HepG2 (cell line): Measurements from ENCODE around the gene SPARC. TPM values are rescaled to one million over a fixed set of nuclear protein-coding genes. Genes with fewer than 3 reads are reported as not detected.

Experiments used
- ATAC-seq: fragments of 200-7000 bp; cut with Tn5 transposase; 3 replicates; pipeline ENCODE4 v1.9.1; 2020; ENCODE audit warnings: mild to moderate bottlenecking, moderate library complexity
- BruUV-seq: library from RNA; stranded (reverse); fragments of 400-500 nt; replicated peaks from 2 replicates; lab custom pipeline; 2021; lab: Mats Ljungman, UMichigan
- CTCF ChIA-PET: fragments of 300-600 bp; formaldehyde crosslinking; extraction: SDS; loops from one replicate; lab custom pipeline; 2021; ENCODE audit warnings: low total read pairs, inconsistent platforms, low intra/inter-chr PET ratio; lab: Yijun Ruan, JAX
- POLR2A ChIA-PET: fragments of 350-600 bp; sonication (Branson Sonifier 250); formaldehyde crosslinking; loops from one replicate; lab custom pipeline; 2020; ENCODE audit warnings: antibody characterized with exemption, inconsistent platforms; lab: Yijun Ruan, JAX
- DNase-seq: peaks from one replicate; pipeline ENCODE4 v3.0.0-alpha.2; 2015; ENCODE audit warnings: low spot score
- FAIRE-seq: peaks from 3 replicates; lab custom pipeline; 2011; peaks lifted over from hg19 to GRCh38; lab: Jason Lieb, UNC
- H2AFZ ChIP-seq: one replicate; pipeline ENCODE4 v1.6.1; 2011; ENCODE audit warnings: low read length, inconsistent platforms
- H3K27ac ChIP-seq: fragments of 300-600 bp; 3 replicates; pipeline ENCODE4 v1.8.0; 2011; ENCODE audit warnings: mixed run types, mild to moderate bottlenecking, mixed read lengths, low read length, inconsistent platforms; ENCODE audit not compliant: insufficient read depth; ENCODE audit errors: extremely low read length
- H3K27me3 ChIP-seq, 2 experiments: fragments of 200-600 bp in 1 of 2; 2 replicates in 1 of 2; 3 replicates in 1 of 2; pipeline versions ENCODE4 v1.6.0 to v1.8.0; 2011; ENCODE audit warnings: low read length in 2 of 2, mild to moderate bottlenecking in 2 of 2, moderate library complexity in 2 of 2, inconsistent platforms in 1 of 2; ENCODE audit not compliant: insufficient read depth in 2 of 2, control insufficient read depth in 1 of 2
- H3K36me3 ChIP-seq, 2 experiments: fragments of 200-600 bp in 1 of 2; replicated peaks in 1 of 2; 2 replicates in 1 of 2; 3 replicates in 1 of 2; pipeline versions ENCODE4 v1.5.1 to v1.8.0; 2011; ENCODE audit warnings: low read length in 2 of 2, inconsistent platforms in 1 of 2; ENCODE audit not compliant: insufficient read depth in 2 of 2, control insufficient read depth in 1 of 2
- H3K4me1 ChIP-seq: 2 replicates; pipeline ENCODE4 v1.5.1; 2012; ENCODE audit warnings: low read length, inconsistent platforms; ENCODE audit not compliant: insufficient read depth
- H3K4me2 ChIP-seq: 2 replicates; pipeline ENCODE4 v1.6.0; 2011; ENCODE audit warnings: low read depth, low read length, inconsistent platforms
- H3K4me3 ChIP-seq, 3 experiments: fragments of 200-600 bp in 1 of 3; sonication (generic), shearing (Covaris generic) in 1 of 3; replicated peaks in 1 of 3; 2 replicates each; pipeline ENCODE4 v1.5.1; 2011 to 2016; ENCODE audit warnings: low read length in 3 of 3, inconsistent platforms in 2 of 3, low read depth in 2 of 3, mild to moderate bottlenecking in 2 of 3, control low read depth in 1 of 3, mixed read lengths in 1 of 3; ENCODE audit not compliant: insufficient read depth in 1 of 3
- H3K79me2 ChIP-seq: one replicate; pipeline ENCODE4 v1.6.1; 2011; ENCODE audit warnings: low read length, inconsistent platforms; ENCODE audit not compliant: insufficient read depth
- H3K9ac ChIP-seq: 2 replicates; pipeline ENCODE4 v1.6.0; 2011; ENCODE audit warnings: mild to moderate bottlenecking, low read depth, low read length, inconsistent platforms; ENCODE audit not compliant: insufficient read depth
- H3K9me3 ChIP-seq: 2 replicates; pipeline ENCODE4 v1.5.1; 2012; ENCODE audit warnings: mild to moderate bottlenecking, low read length
- H4K20me1 ChIP-seq: 2 replicates; pipeline ENCODE4 v1.6.0; 2011; ENCODE audit warnings: inconsistent platforms, mild to moderate bottlenecking, low read length, moderate library complexity; ENCODE audit not compliant: insufficient read depth
- ETV5 ChIP-seq: IDR thresholded peaks from 2 replicates; pipeline ENCODE4 v1.6.1; 2018; ENCODE audit warnings: missing biosample characterization, missing genetic modification reagents, inconsistent platforms, borderline replicate concordance
- FOXK1 ChIP-seq: sonication (generic); formaldehyde crosslinking; IDR thresholded peaks from 2 replicates; pipeline ENCODE4 v1.4.0; 2020; ENCODE audit warnings: low read depth, missing genetic modification reagents, borderline replicate concordance
- HNRNPK ChIP-seq: fragments of 200-400 bp; formaldehyde crosslinking; IDR thresholded peaks from 2 replicates; pipeline ENCODE4 v1.6.1; 2018; ENCODE audit warnings: low read length, low read depth, moderate library complexity, mild to moderate bottlenecking; ENCODE audit not compliant: poor library complexity, severe bottlenecking
- KLF16 ChIP-seq, 2 experiments: sonication (generic) in 1 of 2; formaldehyde crosslinking in 1 of 2; IDR thresholded peaks; 2 replicates each; pipeline versions ENCODE4 v1.6.1 to v1.8.0; 2016 to 2023; ENCODE audit warnings: missing genetic modification reagents in 2 of 2, missing compliant biosample characterization in 1 of 2
- REPIN1 ChIP-seq: sonication (generic); formaldehyde crosslinking; IDR thresholded peaks from 2 replicates; pipeline ENCODE4 v1.8.0; 2022; ENCODE audit warnings: missing genetic modification reagents, low read depth, mild to moderate bottlenecking, borderline replicate concordance
- RORA ChIP-seq: sonication (generic); formaldehyde crosslinking; IDR thresholded peaks from 2 replicates; pipeline ENCODE4 v1.5.0; 2020; ENCODE audit warnings: mild to moderate bottlenecking, missing genetic modification reagents, moderate library complexity
- STAT5B ChIP-seq: sonication (generic); formaldehyde crosslinking; IDR thresholded peaks from 2 replicates; pipeline ENCODE4 v1.4.0; 2020; ENCODE audit warnings: missing genetic modification reagents
- TEAD3 ChIP-seq: optimal IDR thresholded peaks from 2 replicates; pipeline ENCODE3; 2016; ENCODE audit warnings: borderline replicate concordance
- YEATS2 ChIP-seq: sonication (generic); formaldehyde crosslinking; IDR thresholded peaks from 2 replicates; pipeline ENCODE4 v1.4.0; 2020; ENCODE audit warnings: missing genetic modification reagents, borderline replicate concordance
- ZNF143 ChIP-seq: sonication (generic); formaldehyde crosslinking; IDR thresholded peaks from 2 replicates; pipeline ENCODE4 v1.4.0; 2020; ENCODE audit warnings: missing genetic modification reagents
- ZNF432 ChIP-seq: sonication (generic); formaldehyde crosslinking; IDR thresholded peaks from 2 replicates; pipeline ENCODE4 v1.5.0; 2020; ENCODE audit warnings: missing genetic modification reagents, mild to moderate bottlenecking, borderline replicate concordance
- ZNF614 ChIP-seq: IDR thresholded peaks from 2 replicates; pipeline ENCODE4 v1.6.1; 2018; ENCODE audit warnings: missing biosample characterization, missing genetic modification reagents, inconsistent platforms, borderline replicate concordance
- WGBS: methylation state at CpG from one replicate; pipeline ENCODE4 v1.1.6; 2017; ENCODE audit warnings: low lambda C conversion rate; 5-methylcytosine and 5-hydroxymethylcytosine counted together
- in situ Hi-C: cut with HindIII; loops from 2 replicates; pipeline ENCODE4 v1.10.0; 2017; ENCODE audit warnings: low pct_unique_long_range_greater_than_20kb; ENCODE audit not compliant: extremely low pct_ligation_motif_present
- intact Hi-C: fragments of 100-400 bp; cut with micrococcal nuclease; formaldehyde crosslinking; loops from one replicate; pipeline ENCODE4 v1.10.0; 2022; ENCODE audit not compliant: unreplicated experiment
- polyA plus RNA-seq, 8 experiments: library from polyadenylated mRNA; depleted of rRNA in 3 of 8; stranded (reverse) in 7 of 8; unstranded in 1 of 8; fragments of >200 nt; fragmentation: Illumina TruSeq in 4 of 8; extraction: Trizol in 4 of 8; gene quantifications; 2 replicates each; pipeline versions ENCODE4 v1.2.1 to v1.2.3, GENCODE V29; 2011 to 2016; ENCODE audit warnings: low read depth in 4 of 8, missing spikeins in 1 of 8, mixed read lengths in 1 of 8; ENCODE audit not compliant: insufficient read depth in 1 of 8
- total RNA-seq, 5 experiments: library from RNA; depleted of rRNA; stranded (reverse); fragments of >200 nt; fragmentation: Illumina TruSeq; extraction: Trizol; gene quantifications; 2 replicates each; pipeline ENCODE4 v1.2.3, GENCODE V29; 2016; ENCODE audit warnings: low read depth in 1 of 5
- TF ChIP-seq, protein P1 (sequence below): sonication (generic); formaldehyde crosslinking; IDR thresholded peaks from 2 replicates; pipeline ENCODE4 v1.4.0; 2020; ENCODE audit warnings: missing genetic modification reagents
- TF ChIP-seq, protein P2 (sequence below): sonication (generic); formaldehyde crosslinking; IDR thresholded peaks from 2 replicates; pipeline ENCODE4 v1.5.0; 2020; ENCODE audit warnings: mild to moderate bottlenecking, missing genetic modification reagents
- TF ChIP-seq, protein P3 (sequence below): IDR thresholded peaks from 2 replicates; pipeline ENCODE4 v1.6.1; 2016; ENCODE audit warnings: low read depth, borderline replicate concordance
- TF ChIP-seq, protein P4 (sequence below): sonication (generic); formaldehyde crosslinking; IDR thresholded peaks from 2 replicates; pipeline ENCODE4 v1.5.0; 2020; ENCODE audit warnings: missing genetic modification reagents

SPARC gene
- total and polyA plus RNA-seq, 2 of the 13 experiments (the other 11 are each of a cell fraction or from before 2014, with no cell fraction given): 76.7 to 192 TPM

DNA sequence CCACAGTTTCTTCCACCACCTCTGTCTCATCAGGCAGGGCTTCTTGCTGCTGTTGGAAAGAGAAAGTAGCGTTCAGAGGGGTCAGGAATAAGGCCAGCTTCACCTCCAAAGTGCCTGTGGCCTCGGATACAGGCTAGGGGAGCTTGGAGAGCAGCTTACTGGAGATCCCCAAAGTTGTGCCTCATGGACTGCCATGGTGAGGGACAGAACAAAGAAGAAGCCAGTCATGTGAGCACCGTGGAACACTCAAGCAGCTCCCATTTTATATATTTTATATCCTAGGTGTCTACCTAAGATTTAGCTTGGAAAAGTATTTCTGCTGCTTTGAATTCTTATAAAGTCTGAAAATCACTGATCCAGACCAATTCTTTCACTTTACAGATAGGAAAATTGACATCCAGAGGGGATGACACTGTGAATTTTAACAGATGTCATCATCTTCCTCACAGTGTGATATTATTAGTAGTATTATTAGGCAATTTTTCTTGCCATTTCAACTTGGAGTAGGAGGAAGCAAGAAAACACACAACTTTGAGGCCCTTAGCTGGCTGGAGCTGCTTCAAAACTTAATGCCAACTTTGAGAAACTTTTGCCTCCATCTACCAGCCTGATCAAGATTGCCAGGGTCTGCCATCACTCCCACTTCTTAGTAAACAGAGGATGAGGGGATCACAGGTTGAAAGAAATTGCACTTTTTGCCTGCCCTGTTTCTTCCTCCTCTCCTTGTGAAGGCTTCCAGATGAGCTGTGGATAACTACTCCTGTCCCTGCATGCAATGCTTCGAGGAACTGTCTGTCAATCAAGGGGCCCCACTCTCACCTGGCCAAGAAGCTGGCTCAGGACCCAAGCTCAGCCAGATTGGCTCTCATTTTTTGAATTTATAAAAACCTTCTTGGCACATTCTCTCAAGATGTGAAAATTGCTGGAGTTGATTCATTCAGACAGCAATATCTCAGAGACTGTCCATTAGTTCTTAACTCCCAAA is 11.8 kb downstream of the SPARC start:
- Histone ChIP-seq H4K20me1 (no peaks in the 10 kb centered on the region), H3K27ac (no peak overlapping the region), H3K9ac (no peak overlapping the region), H3K9me3 (no peaks in the 10 kb centered on the region)
- CTCF ChIA-PET: no interaction called here
- FAIRE-seq (no peak), DNase-seq (no peak)
- intact Hi-C loops: no loop called here
- POLR2A ChIA-PET: no interaction called here
- TF ChIP-seq, protein P1, sequence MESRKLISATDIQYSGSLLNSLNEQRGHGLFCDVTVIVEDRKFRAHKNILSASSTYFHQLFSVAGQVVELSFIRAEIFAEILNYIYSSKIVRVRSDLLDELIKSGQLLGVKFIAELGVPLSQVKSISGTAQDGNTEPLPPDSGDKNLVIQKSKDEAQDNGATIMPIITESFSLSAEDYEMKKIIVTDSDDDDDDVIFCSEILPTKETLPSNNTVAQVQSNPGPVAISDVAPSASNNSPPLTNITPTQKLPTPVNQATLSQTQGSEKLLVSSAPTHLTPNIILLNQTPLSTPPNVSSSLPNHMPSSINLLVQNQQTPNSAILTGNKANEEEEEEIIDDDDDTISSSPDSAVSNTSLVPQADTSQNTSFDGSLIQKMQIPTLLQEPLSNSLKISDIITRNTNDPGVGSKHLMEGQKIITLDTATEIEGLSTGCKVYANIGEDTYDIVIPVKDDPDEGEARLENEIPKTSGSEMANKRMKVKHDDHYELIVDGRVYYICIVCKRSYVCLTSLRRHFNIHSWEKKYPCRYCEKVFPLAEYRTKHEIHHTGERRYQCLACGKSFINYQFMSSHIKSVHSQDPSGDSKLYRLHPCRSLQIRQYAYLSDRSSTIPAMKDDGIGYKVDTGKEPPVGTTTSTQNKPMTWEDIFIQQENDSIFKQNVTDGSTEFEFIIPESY (CRISPR knock-in tag): no peak
- TF ChIP-seq RORA (CRISPR knock-in tag) (no peak), YEATS2 (CRISPR knock-in tag) (no peak), ZNF143 (CRISPR knock-in tag) (no peak), REPIN1 (CRISPR knock-in tag) (no peak), ETV5 (CRISPR knock-in tag) (no peak), ZNF432 (no peak), KLF16 (CRISPR knock-in tag; IDR thresholded peaks at IDR 0.05) (no peak), TEAD3 (CRISPR knock-in tag) (no peak), FOXK1 (no peak), STAT5B (CRISPR knock-in tag) (no peak), ZNF614 (CRISPR knock-in tag) (no peak), HNRNPK (no peak)
- TF ChIP-seq, protein P2, sequence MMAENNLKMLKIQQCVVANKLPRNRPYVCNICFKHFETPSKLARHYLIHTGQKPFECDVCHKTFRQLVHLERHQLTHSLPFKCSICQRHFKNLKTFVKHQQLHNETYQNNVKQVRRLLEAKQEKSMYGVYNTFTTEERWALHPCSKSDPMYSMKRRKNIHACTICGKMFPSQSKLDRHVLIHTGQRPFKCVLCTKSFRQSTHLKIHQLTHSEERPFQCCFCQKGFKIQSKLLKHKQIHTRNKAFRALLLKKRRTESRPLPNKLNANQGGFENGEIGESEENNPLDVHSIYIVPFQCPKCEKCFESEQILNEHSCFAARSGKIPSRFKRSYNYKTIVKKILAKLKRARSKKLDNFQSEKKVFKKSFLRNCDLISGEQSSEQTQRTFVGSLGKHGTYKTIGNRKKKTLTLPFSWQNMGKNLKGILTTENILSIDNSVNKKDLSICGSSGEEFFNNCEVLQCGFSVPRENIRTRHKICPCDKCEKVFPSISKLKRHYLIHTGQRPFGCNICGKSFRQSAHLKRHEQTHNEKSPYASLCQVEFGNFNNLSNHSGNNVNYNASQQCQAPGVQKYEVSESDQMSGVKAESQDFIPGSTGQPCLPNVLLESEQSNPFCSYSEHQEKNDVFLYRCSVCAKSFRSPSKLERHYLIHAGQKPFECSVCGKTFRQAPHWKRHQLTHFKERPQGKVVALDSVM (CRISPR knock-in tag): no peak
- TF ChIP-seq, protein P3, sequence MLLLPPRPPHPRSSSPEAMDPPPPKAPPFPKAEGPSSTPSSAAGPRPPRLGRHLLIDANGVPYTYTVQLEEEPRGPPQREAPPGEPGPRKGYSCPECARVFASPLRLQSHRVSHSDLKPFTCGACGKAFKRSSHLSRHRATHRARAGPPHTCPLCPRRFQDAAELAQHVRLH: no peak
- TF ChIP-seq, protein P4, sequence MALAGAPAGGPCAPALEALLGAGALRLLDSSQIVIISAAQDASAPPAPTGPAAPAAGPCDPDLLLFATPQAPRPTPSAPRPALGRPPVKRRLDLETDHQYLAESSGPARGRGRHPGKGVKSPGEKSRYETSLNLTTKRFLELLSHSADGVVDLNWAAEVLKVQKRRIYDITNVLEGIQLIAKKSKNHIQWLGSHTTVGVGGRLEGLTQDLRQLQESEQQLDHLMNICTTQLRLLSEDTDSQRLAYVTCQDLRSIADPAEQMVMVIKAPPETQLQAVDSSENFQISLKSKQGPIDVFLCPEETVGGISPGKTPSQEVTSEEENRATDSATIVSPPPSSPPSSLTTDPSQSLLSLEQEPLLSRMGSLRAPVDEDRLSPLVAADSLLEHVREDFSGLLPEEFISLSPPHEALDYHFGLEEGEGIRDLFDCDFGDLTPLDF (CRISPR knock-in tag): no peak
- TF ChIP-seq, all 625 proteins: peak for 0
- Histone ChIP-seq H3K4me2 (no peak overlapping the region), H3K4me3 (no peak overlapping the region), H3K36me3 (no peaks in the 10 kb centered on the region; a peak in 1 of 5 replicates), H3K27me3 (no peaks in the 10 kb centered on the region), H2AFZ (no peak overlapping the region), H3K4me1 (peaks cover 24% of the 10 kb centered on the region), H3K79me2 (no peaks in the 10 kb centered on the region)
- 40% methylated on average over 4 of the region's 4 CpGs for whole genome bisulfite sequencing
- no peak for ATAC-seq
- in situ Hi-C loops: no loop called here
- no TSS peak for BruUV-seq
